ENCODE data around the gene CCDC50. TPM values are rescaled to one million over a fixed set of nuclear protein-coding genes. Genes with fewer than 3 reads are reported as not detected.

The CCDC50 gene
- total and polyA plus RNA-seq, 12 donors, result 18.3 to 92.1 (median 61.8) TPM

DNA sequence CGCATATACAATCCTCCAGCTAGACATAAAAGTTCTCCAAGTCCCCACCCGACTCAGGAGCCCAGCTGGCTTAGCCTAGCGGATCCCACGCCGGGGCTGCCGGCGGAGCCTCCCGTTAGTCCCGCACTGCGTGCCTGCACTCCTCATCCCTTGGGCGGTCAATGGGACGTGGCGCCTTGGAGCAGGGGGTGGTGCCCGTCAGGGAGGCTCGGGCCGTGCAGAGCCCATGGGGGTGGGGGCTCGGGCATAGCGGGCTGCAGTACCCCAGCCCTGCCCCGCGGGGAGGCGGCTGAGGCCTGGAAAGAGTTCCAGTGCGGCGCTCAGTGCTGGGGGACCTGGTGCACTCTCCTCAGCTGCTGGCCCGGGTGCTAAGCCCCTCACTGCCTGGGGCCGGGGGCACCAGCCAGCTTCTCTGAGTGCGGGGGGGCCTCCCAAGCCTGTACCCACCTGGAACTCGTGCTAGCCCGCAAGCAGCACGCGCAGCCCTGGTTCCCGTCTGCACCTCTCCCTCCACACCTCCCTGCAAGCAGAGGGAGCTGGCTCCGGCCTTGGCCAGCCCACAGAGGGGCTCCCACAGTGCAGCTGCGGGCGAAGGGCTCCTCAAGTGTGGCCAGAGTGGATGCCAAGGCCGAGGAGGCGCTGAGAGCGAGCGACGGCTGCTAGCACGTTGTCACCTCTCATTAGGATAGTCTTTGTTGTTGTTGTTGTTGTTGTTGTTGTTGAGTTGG is 12.2 kb upstream of the CCDC50 start:
- Histone ChIP-seq H3K27ac (no peak overlapping the region), H3K4me1 (replicated peaks in 1 of 2) (no peaks in the 10 kb centered on the region), H3K9me3 (replicated peaks in 1 of 3) (no peaks in the 10 kb centered on the region), H3K36me3 (replicated peaks in 1 of 2) (no peaks in the 10 kb centered on the region), H3K4me3 (no peak overlapping the region), H3K27me3 (no peaks in the 10 kb centered on the region)
- WGBS, 4 donors, result 94 to 97% (median 95%) methylated on average over 21 to 40 of the region's 40 CpGs
- no peak for DNase-seq
- intact Hi-C loops (cut with DNase I), result no loop called here
- TF ChIP-seq POLR2A (IDR thresholded peaks at IDR 0.05), result no peak
- TF ChIP-seq, protein P1, sequence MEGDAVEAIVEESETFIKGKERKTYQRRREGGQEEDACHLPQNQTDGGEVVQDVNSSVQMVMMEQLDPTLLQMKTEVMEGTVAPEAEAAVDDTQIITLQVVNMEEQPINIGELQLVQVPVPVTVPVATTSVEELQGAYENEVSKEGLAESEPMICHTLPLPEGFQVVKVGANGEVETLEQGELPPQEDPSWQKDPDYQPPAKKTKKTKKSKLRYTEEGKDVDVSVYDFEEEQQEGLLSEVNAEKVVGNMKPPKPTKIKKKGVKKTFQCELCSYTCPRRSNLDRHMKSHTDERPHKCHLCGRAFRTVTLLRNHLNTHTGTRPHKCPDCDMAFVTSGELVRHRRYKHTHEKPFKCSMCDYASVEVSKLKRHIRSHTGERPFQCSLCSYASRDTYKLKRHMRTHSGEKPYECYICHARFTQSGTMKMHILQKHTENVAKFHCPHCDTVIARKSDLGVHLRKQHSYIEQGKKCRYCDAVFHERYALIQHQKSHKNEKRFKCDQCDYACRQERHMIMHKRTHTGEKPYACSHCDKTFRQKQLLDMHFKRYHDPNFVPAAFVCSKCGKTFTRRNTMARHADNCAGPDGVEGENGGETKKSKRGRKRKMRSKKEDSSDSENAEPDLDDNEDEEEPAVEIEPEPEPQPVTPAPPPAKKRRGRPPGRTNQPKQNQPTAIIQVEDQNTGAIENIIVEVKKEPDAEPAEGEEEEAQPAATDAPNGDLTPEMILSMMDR (IDR thresholded peaks at IDR 0.05), result no peak

DNA sequence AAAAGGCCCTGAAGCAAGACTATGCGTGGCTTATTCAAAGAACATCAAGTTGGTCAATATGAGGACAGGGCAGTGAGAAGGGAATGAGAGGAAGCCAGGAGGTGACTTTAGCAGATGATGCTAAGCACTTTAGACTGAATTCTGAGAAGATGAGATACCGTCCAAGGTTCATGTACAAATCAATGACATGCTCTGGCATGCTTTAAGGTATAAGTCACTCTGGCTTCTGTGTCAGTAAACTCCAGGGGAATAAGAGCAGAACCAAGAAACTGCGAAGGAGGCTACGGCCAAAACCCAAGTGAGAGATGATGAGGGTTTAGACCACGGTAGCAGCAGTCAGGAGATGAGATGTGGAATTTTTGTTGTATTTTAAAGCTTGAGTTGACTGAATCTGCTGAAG is 8.9 kb upstream of the CCDC50 start:
- Histone ChIP-seq H3K27me3 (no peaks in the 10 kb centered on the region), H3K36me3 (replicated peaks in 1 of 2) (no peaks in the 10 kb centered on the region), H3K27ac (no peak overlapping the region), H3K4me3 (no peak overlapping the region), H3K9me3 (replicated peaks in 1 of 3) (no peaks in the 10 kb centered on the region), H3K4me1 (replicated peaks in 1 of 2) (no peaks in the 10 kb centered on the region)
- WGBS, 4 donors, result 86 to 92% (median 90%) methylated on average over 5 of the region's 5 CpGs
- no peak for DNase-seq
- TF ChIP-seq POLR2A (IDR thresholded peaks at IDR 0.05), result no peak
- TF ChIP-seq, protein P1 (IDR thresholded peaks at IDR 0.05), result no peak
- intact Hi-C loops (cut with DNase I), result no loop called here

DNA sequence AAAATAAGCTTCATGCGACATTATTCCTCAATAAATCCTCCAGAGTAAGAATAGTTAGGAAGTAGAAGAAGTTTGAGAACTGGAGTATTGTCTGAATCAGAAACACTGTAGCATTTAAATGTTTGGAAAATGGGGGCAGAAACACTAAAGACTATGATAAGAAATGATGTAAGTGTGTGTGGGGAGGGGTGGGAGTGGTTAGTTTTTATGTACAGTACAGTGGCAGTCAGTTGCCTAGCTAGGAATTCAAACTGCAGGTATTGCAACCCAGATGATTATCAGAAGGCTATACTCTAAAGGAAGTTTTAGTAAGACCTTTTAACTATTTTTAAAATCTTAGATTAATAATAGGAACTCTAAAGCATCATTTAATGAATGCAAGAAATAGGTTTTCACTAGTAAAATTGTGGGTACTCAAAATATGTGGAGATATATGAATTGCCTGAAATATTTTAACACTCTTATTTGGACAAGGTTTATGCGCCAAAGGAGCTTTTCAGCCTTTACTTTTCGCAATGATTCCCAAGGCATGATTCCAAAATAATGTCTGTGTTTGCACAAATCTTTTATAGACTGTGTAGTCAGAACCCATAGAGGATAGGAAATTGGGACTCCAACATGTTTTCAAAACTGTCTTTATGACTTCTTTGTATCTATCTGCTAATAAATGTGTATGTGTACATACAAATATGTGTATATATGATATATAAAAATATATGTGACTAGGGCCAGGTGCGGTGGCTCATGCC is 8.0 kb upstream of the CCDC50 start:
- intact Hi-C loops (cut with DNase I), result no loop called here
- 89 to 95% (median 94%) methylated on average over 4 of the region's 4 CpGs for WGBS, 4 donors
- Histone ChIP-seq H3K27ac (no peak overlapping the region), H3K4me3 (no peak overlapping the region), H3K4me1 (replicated peaks in 1 of 2) (no peaks in the 10 kb centered on the region), H3K36me3 (replicated peaks in 1 of 2) (no peaks in the 10 kb centered on the region), H3K9me3 (replicated peaks in 1 of 3) (no peaks in the 10 kb centered on the region), H3K27me3 (no peaks in the 10 kb centered on the region)
- DNase-seq, result no peak
- TF ChIP-seq, protein P1 (IDR thresholded peaks at IDR 0.05), result no peak
- TF ChIP-seq POLR2A (IDR thresholded peaks at IDR 0.05), result no peak

DNA sequence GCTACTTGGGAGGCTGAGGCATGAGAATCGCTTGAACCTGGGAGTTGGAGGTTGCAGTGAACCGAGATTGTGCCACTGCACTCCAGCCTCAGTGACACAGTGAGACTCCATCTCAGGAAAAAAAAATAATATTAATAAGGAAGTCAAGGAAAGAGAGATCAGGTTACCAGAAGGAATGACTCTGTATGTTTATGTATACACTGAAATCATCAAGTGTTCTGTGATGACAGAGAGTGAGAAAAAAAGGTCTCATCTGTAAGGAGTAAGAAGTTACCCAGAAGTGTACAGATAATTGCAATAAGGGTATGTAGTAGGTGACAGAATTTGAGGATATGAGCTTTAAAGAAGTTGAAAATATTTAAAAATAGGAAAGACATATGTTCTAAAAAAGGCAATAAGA is 4.3 kb upstream of the CCDC50 start:
- WGBS, 4 donors, result 89 to 93% (median 91%) methylated on average over 2 of the region's 2 CpGs
- no peaks in the 10 kb centered on the region for H3K9me3 ChIP-seq (replicated peaks in 1 of 3)
- intact Hi-C loops (cut with DNase I), result no loop called here
- no peaks in the 10 kb centered on the region for H3K36me3 ChIP-seq (replicated peaks in 1 of 2)
- no peak for TF ChIP-seq POLR2A (IDR thresholded peaks at IDR 0.05)
- TF ChIP-seq, protein P1 (IDR thresholded peaks at IDR 0.05), result no peak
- no peaks in the 10 kb centered on the region for H3K27me3 ChIP-seq
- no peak overlapping the region for H3K27ac ChIP-seq
- H3K4me1 ChIP-seq (replicated peaks in 1 of 2), result peaks cover 0 to 8% of the 10 kb centered on the region in 2 donors
- no peak for DNase-seq
- no peak overlapping the region for H3K4me3 ChIP-seq

Data from adrenal gland (tissue), 12 donors.